Endothelial cell of umbilical vein (primary cell): ENCODE data around the gene RIMBP2.

Experiments
- EZH2 ChIP-seq: IDR thresholded peaks from 2 replicates; pipeline ENCODE4 v1.6.1; 2012; ENCODE audit warnings: borderline replicate concordance, low read depth, mild to moderate bottlenecking, moderate library complexity, low read length, inconsistent platforms; ENCODE audit not compliant: severe bottlenecking
- MYC ChIP-seq: IDR thresholded peaks from one replicate; pipeline ENCODE4 v1.6.1; 2011; ENCODE audit warnings: mild to moderate bottlenecking, low read depth, low read length
- POLR2A ChIP-seq: IDR thresholded peaks from 2 replicates; pipeline ENCODE4 v1.6.1; 2012; ENCODE audit warnings: low read depth, mild to moderate bottlenecking, control low read depth, low read length
- POLR2AphosphoS5 ChIP-seq: IDR thresholded peaks from 2 replicates; pipeline ENCODE4 v1.6.1; 2012; ENCODE audit warnings: low read depth, mild to moderate bottlenecking, control low read depth, low read length, moderate library complexity; ENCODE audit not compliant: insufficient read depth
- TF ChIP-seq, protein P1 (sequence below), 2 donors: IDR thresholded peaks; 1 replicate in 1 of 2; 2 replicates in 1 of 2; pipeline ENCODE4 v1.5.1; 2011; ENCODE audit warnings: low read length in 2 of 2, mild to moderate bottlenecking in 2 of 2, moderate library complexity in 2 of 2, control low read depth in 1 of 2, inconsistent platforms in 1 of 2, low read depth in 1 of 2; ENCODE audit not compliant: insufficient read depth in 1 of 2; ENCODE audit errors: extremely low read depth in 1 of 2
- TF ChIP-seq, protein P2 (sequence below): IDR thresholded peaks from 2 replicates; pipeline ENCODE4 v1.6.1; 2011; ENCODE audit not compliant: insufficient read depth, insufficient read length

DNA sequence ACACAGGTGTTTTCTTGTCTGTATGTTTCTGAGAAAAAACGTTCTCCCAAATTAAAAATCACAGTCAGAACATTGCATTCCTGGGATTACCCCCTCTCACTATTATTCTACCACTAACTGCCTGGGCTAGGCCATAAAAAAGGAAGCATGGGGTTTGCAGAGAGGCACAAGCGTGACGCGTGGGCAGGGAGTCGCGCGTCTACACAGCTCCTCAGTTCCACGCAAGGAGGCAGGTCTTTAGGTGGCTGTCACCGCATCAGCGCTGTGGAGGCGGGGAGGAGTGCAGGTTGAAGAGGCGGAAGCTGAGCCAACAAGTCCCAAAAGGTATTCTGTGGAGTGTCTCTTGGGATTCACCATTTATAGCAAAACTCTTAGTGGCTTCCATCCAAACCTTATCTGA, 109.9 kb downstream of the RIMBP2 start:
- TF ChIP-seq, protein P1, sequence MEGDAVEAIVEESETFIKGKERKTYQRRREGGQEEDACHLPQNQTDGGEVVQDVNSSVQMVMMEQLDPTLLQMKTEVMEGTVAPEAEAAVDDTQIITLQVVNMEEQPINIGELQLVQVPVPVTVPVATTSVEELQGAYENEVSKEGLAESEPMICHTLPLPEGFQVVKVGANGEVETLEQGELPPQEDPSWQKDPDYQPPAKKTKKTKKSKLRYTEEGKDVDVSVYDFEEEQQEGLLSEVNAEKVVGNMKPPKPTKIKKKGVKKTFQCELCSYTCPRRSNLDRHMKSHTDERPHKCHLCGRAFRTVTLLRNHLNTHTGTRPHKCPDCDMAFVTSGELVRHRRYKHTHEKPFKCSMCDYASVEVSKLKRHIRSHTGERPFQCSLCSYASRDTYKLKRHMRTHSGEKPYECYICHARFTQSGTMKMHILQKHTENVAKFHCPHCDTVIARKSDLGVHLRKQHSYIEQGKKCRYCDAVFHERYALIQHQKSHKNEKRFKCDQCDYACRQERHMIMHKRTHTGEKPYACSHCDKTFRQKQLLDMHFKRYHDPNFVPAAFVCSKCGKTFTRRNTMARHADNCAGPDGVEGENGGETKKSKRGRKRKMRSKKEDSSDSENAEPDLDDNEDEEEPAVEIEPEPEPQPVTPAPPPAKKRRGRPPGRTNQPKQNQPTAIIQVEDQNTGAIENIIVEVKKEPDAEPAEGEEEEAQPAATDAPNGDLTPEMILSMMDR (IDR thresholded peaks at IDR 0.05; ENCODE audit: extremely low read depth in 1 of 2, insufficient read depth in 1 of 2, low read depth in 1 of 2, low read length in 2 of 2), result no peak
- TF ChIP-seq EZH2, result no peak
- TF ChIP-seq, protein P2, sequence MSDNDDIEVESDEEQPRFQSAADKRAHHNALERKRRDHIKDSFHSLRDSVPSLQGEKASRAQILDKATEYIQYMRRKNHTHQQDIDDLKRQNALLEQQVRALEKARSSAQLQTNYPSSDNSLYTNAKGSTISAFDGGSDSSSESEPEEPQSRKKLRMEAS, result no peak
- TF ChIP-seq POLR2A, result no peak
- no peak for TF ChIP-seq MYC
- no peak for TF ChIP-seq POLR2AphosphoS5
